ENCODE data around the gene FGF6.

DNA sequence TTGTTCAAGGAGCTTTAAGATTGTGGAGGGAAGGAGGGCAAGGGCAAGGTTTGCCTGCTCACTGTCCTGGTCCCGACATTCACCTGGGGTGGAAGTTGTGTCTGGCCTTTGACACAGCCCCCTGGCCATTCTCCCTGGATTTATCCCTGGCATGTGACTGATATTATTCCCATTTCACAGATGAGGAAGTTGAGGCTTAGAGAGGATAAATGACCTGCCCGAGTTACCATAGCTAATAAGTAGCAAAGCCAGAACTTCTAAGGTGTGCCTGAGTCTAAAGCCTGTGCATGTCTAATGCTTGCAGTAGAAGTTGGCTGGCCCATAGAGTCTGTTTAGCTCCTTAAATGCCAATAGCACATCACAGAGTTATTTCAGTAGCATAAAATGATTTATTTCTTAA is 720 bp upstream of the FGF6 start:
- TF ChIP-seq, protein P1, sequence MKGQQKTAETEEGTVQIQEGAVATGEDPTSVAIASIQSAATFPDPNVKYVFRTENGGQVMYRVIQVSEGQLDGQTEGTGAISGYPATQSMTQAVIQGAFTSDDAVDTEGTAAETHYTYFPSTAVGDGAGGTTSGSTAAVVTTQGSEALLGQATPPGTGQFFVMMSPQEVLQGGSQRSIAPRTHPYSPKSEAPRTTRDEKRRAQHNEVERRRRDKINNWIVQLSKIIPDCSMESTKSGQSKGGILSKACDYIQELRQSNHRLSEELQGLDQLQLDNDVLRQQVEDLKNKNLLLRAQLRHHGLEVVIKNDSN (IDR thresholded peaks at IDR 0.05) = no peak
- TF ChIP-seq NFIC (IDR thresholded peaks at IDR 0.05) (no peak), MAX (IDR thresholded peaks at IDR 0.05) (no peak), REST (IDR thresholded peaks at IDR 0.05; ENCODE audit: low read depth) (no peak), YY1 (IDR thresholded peaks at IDR 0.05; ENCODE audit: low read depth) (no peak), TEAD4 (IDR thresholded peaks at IDR 0.05) (no peak), EP300 (IDR thresholded peaks at IDR 0.05; ENCODE audit: borderline replicate concordance) (no peak), CEBPB (IDR thresholded peaks at IDR 0.05) (no peak), RAD21 (IDR thresholded peaks at IDR 0.05; ENCODE audit: low read depth) (no peak), CREB1 (IDR thresholded peaks at IDR 0.05; ENCODE audit: low read depth) (no peak)

Measured in Ishikawa (cell line).